Measurements from ENCODE around the gene NUMB. TPM values are rescaled to one million over a fixed set of nuclear protein-coding genes. Genes with fewer than 3 reads are reported as not detected.
A peak's percentile ranks its signal among the peaks of the same experiment; 100 is the strongest.

The NUMB gene
- total RNA-seq, 1 donor from 2014 or later, result 32.1 TPM

- DNase-seq, result no peak
- H3K9me3 ChIP-seq (replicated peaks), result no peaks in the 10 kb centered on the region
- TF ChIP-seq CTCF (IDR thresholded peaks at IDR 0.05; ENCODE audit: borderline replicate concordance), result no peak
- H3K27me3 ChIP-seq (ENCODE audit: low read depth), result no peaks in the 10 kb centered on the region
- no peak overlapping the region for H3K4me3 ChIP-seq
- H3K27ac ChIP-seq (replicated peaks), result no peak overlapping the region
- intact Hi-C loops (cut with micrococcal nuclease), result no loop called here
- no peaks in the 10 kb centered on the region for H3K36me3 ChIP-seq
- peaks cover 15% of the 10 kb centered on the region for H3K4me1 ChIP-seq
These were observed 14.6 kb downstream of the NUMB start for GRCh38 chr14:73443758-73444157.

GRCh38 chr14:73441286-73441685 is 17.1 kb downstream of the NUMB start:
- no peak for TF ChIP-seq CTCF (IDR thresholded peaks at IDR 0.05; ENCODE audit: borderline replicate concordance)
- no peak for DNase-seq
- Histone ChIP-seq H3K4me3 (no peak overlapping the region), H3K27ac (replicated peaks) (no peak overlapping the region), H3K27me3 (ENCODE audit: low read depth) (no peaks in the 10 kb centered on the region), H3K36me3 (no peaks in the 10 kb centered on the region), H3K9me3 (replicated peaks) (no peaks in the 10 kb centered on the region), H3K4me1 (peaks cover 24% of the 10 kb centered on the region)
- intact Hi-C loops (cut with micrococcal nuclease), result no loop called here

- H3K4me1 ChIP-seq, result peaks cover 30% of the 10 kb centered on the region
- H3K9me3 ChIP-seq (replicated peaks), result no peaks in the 10 kb centered on the region
- no peaks in the 10 kb centered on the region for H3K27me3 ChIP-seq (ENCODE audit: low read depth)
- H3K4me3 ChIP-seq, result no peak overlapping the region
- no peak for DNase-seq
- intact Hi-C loops (cut with micrococcal nuclease), result no loop called here
- no peaks in the 10 kb centered on the region for H3K36me3 ChIP-seq
- H3K27ac ChIP-seq (replicated peaks), result no peak overlapping the region
- no peak for TF ChIP-seq CTCF (IDR thresholded peaks at IDR 0.05; ENCODE audit: borderline replicate concordance)
These were observed 19.4 kb downstream of the NUMB start for GRCh38 chr14:73438993-73439392.

GRCh38 chr14:73437206-73437605 is 21.1 kb downstream of the NUMB start:
- Histone ChIP-seq H3K4me3 (no peak overlapping the region), H3K4me1 (peaks cover 35% of the 10 kb centered on the region), H3K27me3 (ENCODE audit: low read depth) (no peaks in the 10 kb centered on the region), H3K9me3 (replicated peaks) (no peaks in the 10 kb centered on the region), H3K36me3 (no peaks in the 10 kb centered on the region), H3K27ac (replicated peaks) (no peak overlapping the region)
- DNase-seq, result no peak
- no peak for TF ChIP-seq CTCF (IDR thresholded peaks at IDR 0.05; ENCODE audit: borderline replicate concordance)
- intact Hi-C loops (cut with micrococcal nuclease), result no loop called here

GRCh38 chr14:73432124-73432523 is 26.2 kb downstream of the NUMB start:
- intact Hi-C loops (cut with micrococcal nuclease), result no loop called here
- Histone ChIP-seq H3K36me3 (no peaks in the 10 kb centered on the region), H3K27me3 (ENCODE audit: low read depth) (no peaks in the 10 kb centered on the region), H3K4me3 (no peak overlapping the region), H3K4me1 (peaks cover 37% of the 10 kb centered on the region), H3K9me3 (replicated peaks) (no peaks in the 10 kb centered on the region), H3K27ac (replicated peaks) (no peak overlapping the region)
- TF ChIP-seq CTCF (IDR thresholded peaks at IDR 0.05; ENCODE audit: borderline replicate concordance), result no peak
- DNase-seq, result no peak

- intact Hi-C loops (cut with micrococcal nuclease), result no loop called here
- DNase-seq, result no peak
These were observed 30.0 kb downstream of the NUMB start for GRCh38 chr14:73428353-73428824.

More at GRCh38 chr14:73428353-73428824, 30.0 kb downstream of the NUMB start:
- Histone ChIP-seq H3K27ac (replicated peaks) (peak overlapping the region; percentile 76), H3K36me3 (no peaks in the 10 kb centered on the region), H3K9me3 (replicated peaks) (no peaks in the 10 kb centered on the region), H3K4me3 (no peak overlapping the region), H3K4me1 (peaks cover 55% of the 10 kb centered on the region), H3K27me3 (ENCODE audit: low read depth) (no peaks in the 10 kb centered on the region)
- no peak for TF ChIP-seq CTCF (IDR thresholded peaks at IDR 0.05; ENCODE audit: borderline replicate concordance)

All from left ventricle myocardium inferior (tissue), 1 donor.